Measurements from ENCODE around the gene GJD3.

GJD3 gene

GRCh38 chr17:40321524-40321929 lies 43.0 kb downstream of the GJD3 start:
- no peak for DNase-seq

- no peak for DNase-seq
Measured at GRCh38 chr17:40320756-40321523, 43.6 kb downstream of the GJD3 start.

DNA sequence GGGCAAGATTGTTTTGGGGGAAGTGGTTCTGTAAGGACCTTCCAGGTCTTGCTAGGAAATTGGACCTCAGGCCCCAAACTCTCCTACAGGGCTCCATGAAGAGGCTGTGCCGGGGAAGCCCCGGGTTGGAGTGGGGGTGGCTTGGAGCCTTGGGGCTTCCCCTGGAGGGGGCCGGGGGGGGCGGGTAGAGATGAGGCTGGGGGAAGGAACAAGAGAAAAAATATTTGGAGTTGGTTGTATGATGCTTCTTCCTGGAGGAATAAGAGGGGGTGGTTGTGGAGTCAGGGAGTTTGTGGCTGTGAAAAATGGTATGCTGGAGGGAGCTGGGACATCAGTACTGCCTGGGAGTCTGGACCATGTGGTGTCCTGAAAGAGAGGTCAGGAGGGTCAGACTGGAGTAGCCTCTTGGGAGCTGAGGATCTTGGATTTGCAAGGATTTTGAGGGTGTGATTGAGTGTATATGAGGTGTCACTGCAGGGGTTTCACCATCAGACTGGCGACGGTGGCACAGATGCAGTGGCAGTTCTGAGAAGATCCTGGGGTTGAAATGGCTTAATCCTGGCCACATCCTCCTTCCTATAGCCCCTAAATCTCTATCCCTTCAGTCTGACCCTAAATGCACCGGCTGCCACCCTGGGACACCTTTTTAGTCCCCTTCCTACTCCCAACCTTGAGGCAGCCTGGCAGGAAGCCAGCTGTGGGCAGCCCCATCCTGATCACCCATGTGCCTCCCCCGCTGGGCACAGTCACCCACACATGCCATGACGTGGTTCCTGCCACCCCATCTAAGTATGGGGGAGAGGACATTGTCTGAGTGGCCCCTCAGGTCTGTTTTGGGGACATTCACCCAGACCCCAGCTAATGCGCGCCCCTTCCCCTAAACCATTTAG lies 44.6 kb downstream of the GJD3 start:
- DNase-seq = no peak

GRCh38 chr17:40318830-40319391 lies 45.6 kb downstream of the GJD3 start:
- no peak for DNase-seq

DNA sequence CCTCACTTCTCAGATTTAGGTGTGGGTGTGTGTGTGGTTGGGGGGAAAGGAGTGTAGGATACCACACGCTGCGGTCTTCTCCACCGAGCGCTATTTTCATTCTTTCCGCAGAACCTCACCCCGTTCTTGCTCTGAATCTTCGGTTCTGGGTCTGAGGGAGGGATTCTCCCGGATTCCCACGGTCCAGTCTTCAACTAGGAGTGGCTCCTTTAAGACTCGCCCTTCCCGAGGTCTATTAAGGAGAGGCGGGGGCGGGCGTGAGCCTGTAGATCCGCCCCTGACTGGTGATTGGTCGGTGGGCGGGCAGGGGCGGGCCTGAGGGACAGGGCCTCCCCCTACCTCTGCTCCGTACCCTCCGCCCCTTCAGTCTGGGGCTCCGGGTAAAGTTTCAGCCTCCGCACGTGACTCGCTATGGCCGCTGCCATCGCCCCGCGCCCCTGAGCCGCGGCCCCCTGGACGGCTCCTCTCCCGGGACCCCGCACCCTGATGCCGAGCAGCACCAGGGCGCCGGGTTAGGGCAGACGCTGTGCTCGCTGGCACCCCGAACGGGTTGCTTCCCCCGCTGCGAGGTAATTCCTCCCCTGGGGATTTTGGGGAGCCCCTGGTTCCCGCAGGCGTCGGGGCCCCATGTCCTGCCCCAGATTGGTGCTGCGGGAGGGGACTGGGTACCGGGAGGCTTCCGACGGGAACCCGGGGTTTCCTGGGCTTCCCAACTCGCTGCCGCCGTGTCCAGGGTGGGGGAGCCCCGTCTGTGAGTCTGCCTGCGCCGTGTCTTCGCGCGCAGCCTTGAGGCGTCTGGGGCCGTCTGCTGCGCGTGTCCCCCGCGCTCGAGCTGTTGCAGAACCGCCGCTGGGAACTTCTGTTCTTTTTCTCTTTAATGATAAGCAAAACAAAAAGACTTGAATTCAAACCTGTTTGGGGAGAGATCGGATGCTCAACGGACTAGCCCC lies 46.4 kb downstream of the GJD3 start:
- DNase-seq = peak; percentile 94

DNA sequence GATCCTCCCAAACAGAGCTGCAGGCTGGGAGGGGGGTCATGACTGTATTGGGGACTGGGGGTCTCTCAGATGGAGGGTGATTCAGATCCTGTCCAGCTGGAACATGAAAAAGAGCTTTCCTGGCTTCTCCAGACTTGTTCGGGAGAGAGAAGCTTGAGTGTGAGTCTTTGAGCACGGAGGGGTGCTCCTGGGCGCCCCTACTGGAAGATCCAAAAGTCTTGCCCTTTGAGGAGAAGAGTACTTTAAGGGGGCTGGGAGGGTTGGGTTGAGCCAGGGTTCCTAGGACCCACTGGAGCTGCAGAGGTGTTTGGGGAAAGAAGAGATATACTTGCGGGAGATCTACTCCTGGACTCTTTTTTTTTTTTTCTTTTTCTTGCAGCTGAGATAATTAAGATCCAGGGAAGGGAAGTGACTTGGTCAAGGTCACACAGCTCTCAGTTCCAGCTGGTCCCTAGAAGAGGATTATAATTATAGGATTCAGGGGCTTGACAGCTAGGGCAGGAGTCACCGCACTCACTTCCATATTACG lies 47.1 kb downstream of the GJD3 start:
- peak; percentile 35 for DNase-seq

DNA sequence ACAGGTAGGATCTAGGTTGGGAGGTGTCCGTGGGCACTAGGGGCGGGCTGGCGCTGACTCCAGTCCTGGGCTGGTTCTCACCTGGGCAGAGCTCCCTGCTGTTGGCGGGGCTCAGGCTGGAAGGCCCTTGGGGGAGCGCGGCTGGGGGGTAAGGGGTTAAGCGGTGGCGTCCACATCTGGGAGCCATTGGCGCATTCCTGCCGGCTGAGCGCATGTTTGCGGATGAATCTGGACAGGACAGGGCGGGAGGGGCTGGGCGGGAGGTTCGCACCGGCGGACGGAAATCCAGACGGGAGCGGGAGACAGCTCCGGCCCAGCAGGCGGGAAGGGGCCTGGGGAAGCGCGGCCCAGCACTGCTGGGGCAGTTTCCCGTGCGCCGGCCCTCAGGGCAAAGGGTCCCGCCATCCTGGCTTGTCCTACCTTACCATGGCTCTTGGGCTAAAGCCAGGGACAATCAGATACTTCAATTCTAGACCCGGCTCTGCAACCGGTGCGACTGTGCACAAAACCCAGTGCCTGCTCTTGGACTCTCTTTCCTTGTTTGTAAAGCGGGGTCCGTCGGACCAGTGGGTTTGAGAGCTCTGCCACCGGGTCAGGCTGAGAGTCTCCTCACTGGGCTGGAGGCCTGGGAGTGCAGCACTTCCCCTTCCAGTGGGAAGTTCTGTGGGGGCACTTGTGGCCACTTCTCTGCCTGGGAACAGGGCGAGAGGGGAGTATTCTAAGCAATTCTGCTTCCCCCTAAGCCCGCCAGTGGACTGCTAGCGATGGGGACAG lies 47.8 kb downstream of the GJD3 start:
- peak; percentile 34 for DNase-seq

DNA sequence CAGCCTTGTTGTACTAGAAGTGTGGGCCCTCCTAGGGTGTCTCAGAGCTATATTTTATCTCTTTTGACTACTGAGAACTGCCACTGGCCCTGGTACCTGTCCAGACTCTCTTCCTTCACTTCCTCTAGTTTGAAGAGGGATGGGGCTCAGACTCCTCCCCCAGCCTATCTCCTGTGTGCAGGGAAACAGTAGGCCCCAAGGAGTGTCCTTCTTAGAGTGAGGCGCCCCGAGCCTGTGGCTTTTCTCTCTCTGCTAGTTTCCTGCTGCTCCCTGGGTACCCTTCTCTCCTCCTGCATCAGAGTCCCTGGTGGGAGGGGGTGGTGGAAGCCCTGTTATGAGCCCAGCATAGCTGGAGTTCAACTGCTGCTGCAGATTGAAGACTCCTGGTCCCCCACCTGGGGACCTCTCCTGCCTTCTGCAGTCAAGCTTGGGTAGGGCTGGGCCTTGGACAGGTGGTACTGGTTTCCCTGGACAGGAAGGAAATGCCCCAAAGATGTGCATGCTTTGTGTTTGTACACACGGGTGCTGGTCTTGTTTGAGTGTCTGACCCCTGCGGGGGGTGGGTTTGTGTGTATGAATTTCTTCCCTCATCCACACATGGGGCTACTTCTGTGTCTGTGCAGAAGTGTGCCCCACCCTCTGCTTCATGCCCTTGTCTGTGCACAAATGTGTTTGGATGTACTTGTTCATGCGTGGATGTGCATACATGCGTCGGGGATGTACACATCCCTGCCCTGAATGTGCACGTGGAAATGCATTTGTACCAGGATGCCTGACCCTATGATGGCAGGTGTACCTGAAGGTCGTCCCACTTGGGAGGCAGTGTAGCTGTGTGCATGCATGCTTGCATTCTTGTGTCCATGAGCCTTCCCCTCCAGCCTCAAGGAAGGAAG lies 48.6 kb downstream of the GJD3 start:
- no peak for DNase-seq

DNA sequence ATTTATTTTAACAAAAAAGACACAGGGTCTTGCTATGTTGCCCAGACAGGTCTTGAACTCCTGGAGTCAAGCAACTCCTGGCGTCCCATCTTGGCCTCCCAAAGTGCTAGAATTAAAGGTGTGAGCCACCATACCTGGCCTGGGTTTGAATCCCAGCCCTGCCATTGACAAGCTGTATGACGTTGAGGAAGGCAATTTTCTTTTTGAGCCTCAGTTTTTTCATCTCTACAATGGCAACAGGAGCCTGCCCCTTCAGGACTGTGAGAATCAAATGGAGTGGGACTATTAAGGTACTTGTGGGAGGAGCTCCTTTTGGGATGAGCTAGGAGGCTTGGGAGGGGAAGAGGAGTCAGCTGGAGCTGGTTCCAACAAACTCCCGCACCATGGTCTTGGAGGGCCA lies 49.3 kb downstream of the GJD3 start:
- no peak for DNase-seq

GRCh38 chr17:40314584-40314956 lies 50.0 kb downstream of the GJD3 start:
- DNase-seq = peak; percentile 20

- DNase-seq = no peak
Measured at GRCh38 chr17:40313668-40314583, 50.6 kb downstream of the GJD3 start.

All from NCI-H146 (cell line).